Measurements from ENCODE around the gene NABP1.
"Not testable (repeated sequence)": the region's sequence is repeated elsewhere in the genome, so short reads cannot be mapped to it uniquely, and the experiment has no call there.

NABP1 gene, protein sequence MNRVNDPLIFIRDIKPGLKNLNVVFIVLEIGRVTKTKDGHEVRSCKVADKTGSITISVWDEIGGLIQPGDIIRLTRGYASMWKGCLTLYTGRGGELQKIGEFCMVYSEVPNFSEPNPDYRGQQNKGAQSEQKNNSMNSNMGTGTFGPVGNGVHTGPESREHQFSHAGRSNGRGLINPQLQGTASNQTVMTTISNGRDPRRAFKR

DNA sequence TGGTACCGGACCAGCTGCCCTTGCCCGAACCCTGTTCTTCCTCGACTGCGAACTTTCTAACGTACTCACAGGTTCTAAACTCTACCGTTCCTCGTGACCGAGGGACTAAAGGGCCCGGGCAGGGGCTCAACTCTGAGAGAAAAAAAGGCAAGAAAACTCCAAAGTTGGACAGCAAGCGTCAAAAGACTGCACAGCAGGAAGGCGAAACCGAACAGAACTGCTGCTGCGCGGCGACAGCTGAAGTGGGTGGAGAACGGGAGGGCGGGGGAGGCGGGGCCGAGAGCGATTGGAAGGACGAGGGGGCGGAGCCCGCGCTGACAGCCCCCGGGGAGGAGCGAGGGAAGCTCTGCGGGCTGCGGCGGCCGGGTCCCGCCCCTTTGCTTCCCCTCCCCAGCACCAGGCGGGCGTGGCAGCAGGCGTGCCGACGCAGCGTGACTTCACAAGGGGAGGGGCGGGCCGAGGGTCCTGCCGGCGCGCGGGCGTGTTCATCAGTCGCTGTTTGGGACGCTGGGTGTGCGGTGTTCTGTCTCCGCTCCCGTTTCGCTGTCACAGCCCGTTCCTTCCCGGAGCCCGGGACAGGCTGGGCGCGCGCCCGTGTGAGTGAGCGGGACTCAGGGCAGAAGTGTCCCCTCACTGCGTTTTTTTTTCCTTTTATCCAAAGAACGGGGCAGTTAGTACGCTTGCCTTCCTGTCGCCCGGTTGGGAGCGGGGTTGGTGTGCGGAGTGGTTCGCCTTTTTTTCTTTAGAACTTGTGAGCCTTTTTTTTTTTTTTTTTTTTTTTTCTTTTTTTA lies at the start of gene NABP1:
Gene NABP1 (plus strand): TSS at position 491 of the 791 bp plus-strand sequence. CDS start 479 bp downstream, outside the sequence.
- in situ Hi-C loops (cut with HindIII; ENCODE audit: low sequenced_read_pairs): loop anchor here (5.0 kb wide), 1 partner anchor 46 kb away; no protein-coding TSS in a partner anchor

DNA sequence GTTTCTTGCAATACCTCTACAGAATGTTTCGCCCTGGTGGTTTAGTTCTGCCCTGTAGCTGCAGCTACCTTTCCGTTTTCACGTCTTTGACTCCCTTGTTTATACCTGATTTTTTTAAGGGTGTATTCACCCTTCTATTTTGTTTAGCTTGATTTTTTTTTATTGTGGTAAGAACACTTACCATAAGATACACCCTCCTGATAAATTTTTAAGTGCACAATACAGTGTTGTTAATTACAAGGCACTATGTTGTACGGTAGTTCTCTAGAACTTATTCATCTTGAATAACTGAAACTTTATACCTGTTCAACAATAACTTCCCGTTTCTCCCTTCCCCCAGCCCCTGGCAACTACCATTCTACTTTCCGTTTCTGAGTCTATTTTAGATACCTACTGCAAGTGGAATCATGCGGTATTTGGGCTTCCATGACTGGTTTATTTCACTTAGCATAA lies 48.9 kb upstream of the NABP1 start:
- in situ Hi-C loops (cut with HindIII; ENCODE audit: low sequenced_read_pairs): no loop called here

DNA sequence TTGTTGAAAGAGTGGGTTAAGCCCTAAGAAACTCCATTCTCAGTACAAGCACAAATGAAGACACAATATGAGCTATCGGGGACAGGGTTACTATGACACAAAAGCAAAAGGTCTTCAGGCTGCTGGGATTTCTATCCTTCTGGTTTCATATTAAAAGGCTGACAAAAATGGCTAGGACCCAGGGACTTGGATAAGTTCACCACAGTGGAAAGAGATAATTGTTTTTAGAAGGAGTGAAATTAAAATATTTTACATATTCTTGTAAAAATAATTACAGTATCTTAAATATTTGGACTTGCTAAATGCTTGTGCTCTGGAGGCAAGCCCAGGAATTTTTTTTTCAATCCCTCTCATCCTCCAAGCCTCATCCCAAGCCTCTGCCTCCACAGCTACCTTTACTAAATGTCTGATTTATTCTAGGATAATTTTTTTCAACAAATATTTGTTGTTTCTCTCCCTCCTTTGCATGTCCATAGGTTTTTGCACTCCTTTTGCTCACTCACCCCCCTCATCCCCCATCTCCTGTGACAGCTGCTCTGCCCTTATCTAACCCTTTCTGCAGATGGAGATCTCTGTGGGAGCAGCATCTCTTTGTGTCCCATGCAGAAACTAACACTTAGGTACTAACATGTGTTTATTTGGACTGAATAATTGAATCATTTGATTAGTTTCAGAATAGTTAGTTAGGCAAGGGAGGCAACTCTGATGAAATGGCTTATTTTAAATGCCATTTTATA lies 47.8 kb upstream of the NABP1 start:
- in situ Hi-C loops (cut with HindIII; ENCODE audit: low sequenced_read_pairs): loop anchor here (5.0 kb wide), 1 partner anchor 47 kb away; the partner anchor contains the start of gene NABP1

DNA sequence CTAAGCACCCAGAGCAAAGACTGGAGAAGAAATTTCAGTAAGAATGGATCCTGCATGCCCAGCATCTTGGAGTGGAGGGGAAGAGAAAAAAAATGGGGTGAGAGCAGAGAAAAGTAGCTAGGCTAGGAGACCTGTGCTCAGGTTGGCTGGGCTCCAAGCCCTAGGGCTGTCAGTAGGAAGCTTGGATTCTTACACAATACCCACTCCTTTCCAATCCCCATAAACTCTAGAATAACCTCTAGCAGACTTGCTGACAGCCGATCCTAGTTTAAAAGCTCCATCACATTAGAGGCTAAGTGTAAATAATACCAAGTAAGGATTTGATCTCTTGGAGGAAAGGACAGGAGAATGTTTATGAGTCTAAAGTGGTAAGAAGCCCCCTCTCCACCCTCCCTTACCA lies 46.2 kb upstream of the NABP1 start:
- in situ Hi-C loops (cut with HindIII; ENCODE audit: low sequenced_read_pairs): loop anchor here (5.0 kb wide), 1 partner anchor 46 kb away; the partner anchor contains the start of gene NABP1

DNA sequence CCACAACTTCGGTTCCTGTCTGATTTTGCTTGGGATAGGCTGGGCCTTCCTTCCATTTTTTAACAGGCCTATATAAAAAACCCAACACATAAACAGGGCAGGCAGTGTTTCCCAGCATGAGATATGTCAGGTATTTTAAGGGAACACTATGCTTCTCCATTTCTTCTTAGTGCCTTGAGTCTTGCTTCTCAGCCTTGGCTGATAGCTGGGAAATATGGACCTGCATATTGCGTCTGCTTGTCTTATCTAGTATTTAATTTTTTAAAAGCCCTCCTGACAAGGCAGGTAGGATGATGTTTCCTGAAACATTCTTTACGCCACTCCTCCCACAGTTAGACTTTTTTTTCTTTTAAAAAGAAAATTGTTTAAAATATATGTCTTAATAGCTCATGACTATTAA lies 45.5 kb upstream of the NABP1 start:
- in situ Hi-C loops (cut with HindIII; ENCODE audit: low sequenced_read_pairs): loop anchor here (5.0 kb wide), 1 partner anchor 45 kb away; the partner anchor contains the start of gene NABP1

GRCh38 chr2:191634791-191635190 lies 43.1 kb upstream of the NABP1 start:
- in situ Hi-C loops (cut with HindIII; ENCODE audit: low sequenced_read_pairs): loop anchor here (5.0 kb wide), 1 partner anchor 43 kb away; the partner anchor contains the start of gene NABP1

DNA sequence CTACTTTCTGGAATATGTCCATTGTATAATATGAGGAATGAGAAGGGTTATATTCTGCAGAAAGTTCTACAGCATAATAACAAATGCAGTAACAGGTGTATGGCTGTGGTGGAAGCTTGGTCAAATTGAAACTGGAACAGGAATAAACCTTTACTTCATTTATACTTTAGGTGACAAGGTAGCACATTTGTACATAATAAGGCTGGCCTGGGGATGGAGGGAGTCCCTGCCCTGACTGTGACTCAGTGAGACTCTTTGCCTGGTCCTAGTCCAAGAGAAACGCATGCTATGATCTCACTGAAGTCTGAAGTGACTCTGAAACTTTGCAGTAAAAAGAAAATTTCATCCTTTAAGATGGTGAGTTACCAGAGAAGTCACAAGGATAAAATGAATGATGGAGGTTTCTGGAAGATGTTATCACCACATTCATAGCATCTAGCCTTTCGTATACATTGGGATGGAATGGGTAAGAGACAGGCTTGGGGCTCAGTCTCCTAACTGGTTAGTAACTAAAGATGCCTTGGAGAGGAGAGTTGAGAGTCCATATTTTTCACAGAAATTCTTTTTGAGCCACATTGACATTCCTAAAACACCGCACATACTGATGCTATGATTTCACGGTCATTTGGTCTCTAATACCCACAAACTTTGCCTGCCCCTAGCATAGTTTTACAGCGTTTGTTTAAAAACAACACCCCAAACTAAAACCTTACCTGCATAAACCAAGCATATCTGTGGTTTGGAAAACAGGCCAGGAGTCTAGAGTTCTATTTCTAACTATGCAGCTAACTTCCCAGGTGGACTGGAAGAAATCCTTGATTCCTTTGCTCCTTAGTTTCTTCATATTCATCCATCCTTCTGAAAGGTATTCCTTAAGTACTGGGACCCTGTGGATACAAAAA lies 42.4 kb upstream of the NABP1 start:
- in situ Hi-C loops (cut with HindIII; ENCODE audit: low sequenced_read_pairs): no loop called here

DNA sequence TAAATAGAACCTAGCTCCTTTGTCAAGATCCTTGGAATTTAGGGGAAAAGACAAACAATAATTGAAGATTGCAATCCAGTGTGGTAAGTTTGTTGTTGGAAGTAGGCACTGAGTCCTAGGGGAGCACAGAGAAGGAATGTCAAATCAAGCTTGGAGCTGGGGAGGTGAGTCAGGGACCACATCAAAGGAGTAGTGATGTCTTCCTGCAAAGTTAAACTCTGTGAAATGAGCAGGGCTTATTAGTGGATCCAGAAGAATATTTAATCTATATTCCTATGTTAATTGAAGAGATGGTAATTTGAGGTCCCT lies 41.7 kb upstream of the NABP1 start:
- in situ Hi-C loops (cut with HindIII; ENCODE audit: low sequenced_read_pairs): no loop called here

DNA sequence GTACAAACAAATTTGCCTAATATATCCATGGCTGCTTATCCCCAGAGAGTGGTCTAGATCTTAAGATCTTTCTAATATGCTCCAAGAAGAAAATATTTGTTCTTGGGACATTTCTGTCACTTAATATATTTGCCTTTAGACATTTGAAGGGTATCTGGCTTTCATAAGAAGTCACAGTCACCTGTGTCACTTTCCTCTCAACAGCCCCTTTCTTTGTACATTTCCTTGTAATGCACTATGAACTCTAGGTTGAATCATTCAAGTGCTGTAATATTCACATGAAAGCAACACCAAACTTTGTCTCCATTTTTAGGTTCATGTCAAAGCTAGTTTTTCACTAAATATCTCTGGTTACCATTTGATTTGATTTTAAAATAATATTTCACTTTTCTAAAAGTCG lies 41.4 kb upstream of the NABP1 start:
- in situ Hi-C loops (cut with HindIII; ENCODE audit: low sequenced_read_pairs): no loop called here

GRCh38 chr2:191637182-191638078 lies 40.5 kb upstream of the NABP1 start:
- in situ Hi-C loops (cut with HindIII; ENCODE audit: low sequenced_read_pairs): no loop called here

GRCh38 chr2:191638079-191638801 lies 39.7 kb upstream of the NABP1 start:
- in situ Hi-C loops (cut with HindIII; ENCODE audit: low sequenced_read_pairs): no loop called here

GRCh38 chr2:191638802-191639172 lies 39.1 kb upstream of the NABP1 start:
- in situ Hi-C loops (cut with HindIII; ENCODE audit: low sequenced_read_pairs): no loop called here

DNA sequence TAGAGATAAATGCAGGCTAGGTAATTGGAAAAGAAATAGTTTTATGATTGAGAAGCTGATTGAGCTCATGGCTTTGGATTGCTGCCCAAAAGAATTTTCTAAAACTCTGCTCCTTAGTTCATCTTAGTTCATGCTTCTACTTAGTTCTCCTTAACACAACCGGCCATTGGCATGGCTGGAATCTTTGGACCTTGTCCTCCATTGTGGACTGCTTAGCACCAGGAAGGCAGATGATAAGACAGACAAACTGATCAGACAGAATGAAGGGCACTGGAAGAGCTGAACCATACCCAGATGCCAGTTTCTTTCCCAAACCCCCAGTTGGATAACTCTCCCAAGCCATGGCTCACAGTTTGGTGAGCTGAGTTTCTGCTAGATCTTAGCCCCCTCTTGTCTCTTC lies 36.3 kb upstream of the NABP1 start:
- in situ Hi-C loops (cut with HindIII; ENCODE audit: low sequenced_read_pairs): no loop called here

DNA sequence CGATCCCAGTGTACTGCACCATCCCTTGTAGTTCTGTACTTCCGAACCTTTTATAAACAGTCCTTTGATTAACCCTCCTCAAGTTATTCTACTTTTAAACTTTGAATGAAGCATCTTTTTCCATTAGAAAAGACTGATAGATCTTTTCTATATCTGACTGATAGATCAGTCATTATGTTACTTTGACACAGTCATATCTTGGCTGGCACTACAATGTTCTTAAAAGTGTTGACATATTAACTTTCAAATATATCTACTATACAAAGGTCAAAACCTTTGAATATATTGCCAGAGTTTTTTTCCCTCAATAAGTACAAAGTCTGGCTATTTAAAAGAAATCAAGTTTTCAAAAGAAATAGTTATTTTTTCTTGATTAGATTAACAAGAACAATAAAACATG lies 35.4 kb upstream of the NABP1 start:
- in situ Hi-C loops (cut with HindIII; ENCODE audit: low sequenced_read_pairs): no loop called here

DNA sequence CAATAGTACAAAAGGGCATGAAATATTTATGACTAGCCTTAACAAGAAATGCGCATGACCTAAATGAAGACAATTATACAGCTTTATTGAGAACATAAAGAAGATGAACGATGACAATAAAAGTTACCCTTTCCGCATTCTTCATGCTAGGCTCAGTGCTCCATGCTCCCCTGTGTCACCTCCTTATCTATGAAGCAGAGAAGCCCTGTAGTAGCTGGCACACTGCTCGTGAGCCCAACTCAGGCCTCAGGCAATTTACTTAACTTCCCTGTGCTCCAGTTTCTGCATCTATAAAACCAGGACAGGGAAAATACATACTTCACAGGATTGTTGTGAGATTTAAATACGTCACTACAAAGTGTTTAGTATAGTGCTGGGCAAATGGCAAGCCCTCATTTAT lies 34.5 kb upstream of the NABP1 start:
- in situ Hi-C loops (cut with HindIII; ENCODE audit: low sequenced_read_pairs): no loop called here

GRCh38 chr2:191644613-191645012 lies 33.3 kb upstream of the NABP1 start:
- in situ Hi-C loops (cut with HindIII; ENCODE audit: low sequenced_read_pairs): not testable (repeated sequence)

GRCh38 chr2:191645032-191645431 lies 32.9 kb upstream of the NABP1 start:
- in situ Hi-C loops (cut with HindIII; ENCODE audit: low sequenced_read_pairs): no loop called here

GRCh38 chr2:191645434-191646162 lies 32.3 kb upstream of the NABP1 start:
- in situ Hi-C loops (cut with HindIII; ENCODE audit: low sequenced_read_pairs): no loop called here

Measured in DLD1 (cell line).